Endothelial cell of umbilical vein (primary cell): Measurements from ENCODE around the gene NSD2. TPM values are rescaled to one million over a fixed set of nuclear protein-coding genes. Genes with fewer than 3 reads are reported as not detected.

Experiments used
- BruUV-seq: library from RNA; stranded (reverse); fragments of 400-500 nt; replicated peaks from 2 replicates; lab custom pipeline; 2021; lab: Mats Ljungman, UMichigan
- CTCF ChIA-PET: fragments of 300-600, 350-600 bp; sonication (Branson Sonifier 250); formaldehyde crosslinking; loops from one replicate; lab custom pipeline; 2021; ENCODE audit warnings: antibody characterized with exemption, inconsistent platforms; lab: Charles Lee
- POLR2A ChIA-PET: fragments of 300-600, 350-600 bp; sonication (Branson Sonifier 250); formaldehyde crosslinking; loops from one replicate; lab custom pipeline; 2021; ENCODE audit warnings: antibody characterized with exemption, inconsistent platforms; lab: Charles Lee
- DNase-seq: peaks from one replicate; pipeline ENCODE4 v3.0.0-alpha.2; 2011; ENCODE audit warnings: low read depth, low spot score
- FAIRE-seq: peaks from 2 replicates; lab custom pipeline; 2011; peaks lifted over from hg19 to GRCh38; lab: Jason Lieb, UNC
- H2AFZ ChIP-seq: 2 replicates; pipeline ENCODE4 v1.6.0; 2012; ENCODE audit warnings: low read depth, low read length, control low read depth, inconsistent platforms
- H3K27ac ChIP-seq: 2 replicates; pipeline ENCODE4 v1.5.1; 2011; ENCODE audit warnings: low read depth, mild to moderate bottlenecking, control low read depth, low read length, moderate library complexity; ENCODE audit not compliant: insufficient read depth
- H3K27me3 ChIP-seq, 2 experiments: 2 replicates each; pipeline versions ENCODE4 v1.6.0 to v1.6.1; 2011; ENCODE audit warnings: low read length in 2 of 2, mixed read lengths in 1 of 2; ENCODE audit not compliant: control insufficient read depth in 2 of 2, insufficient read depth in 2 of 2
- H3K36me3 ChIP-seq, 2 experiments: 2 replicates in 1 of 2; 3 replicates in 1 of 2; pipeline ENCODE4 v1.5.1; 2011; ENCODE audit warnings: low read length in 2 of 2, mild to moderate bottlenecking in 1 of 2, moderate library complexity in 1 of 2; ENCODE audit not compliant: control insufficient read depth in 2 of 2, insufficient read depth in 2 of 2; ENCODE audit errors: extremely low read depth in 1 of 2
- H3K4me1 ChIP-seq: 3 replicates; pipeline ENCODE4 v1.5.1; 2011; ENCODE audit warnings: mild to moderate bottlenecking, low read length; ENCODE audit not compliant: control insufficient read depth, insufficient read depth; ENCODE audit errors: extremely low read depth
- H3K4me2 ChIP-seq: 2 replicates; pipeline ENCODE4 v1.6.1; 2011; ENCODE audit warnings: low read length, control low read depth, mixed read lengths; ENCODE audit not compliant: insufficient read depth
- H3K4me3 ChIP-seq, 3 experiments: fragments of 200-600 bp in 1 of 3; sonication (generic), shearing (Covaris generic) in 1 of 3; replicated peaks in 1 of 3; 2 replicates each; pipeline ENCODE4 v1.5.1; 2011 to 2016; ENCODE audit warnings: control low read depth in 3 of 3, low read length in 3 of 3, mild to moderate bottlenecking in 2 of 3, inconsistent platforms in 1 of 3, low read depth in 1 of 3, moderate library complexity in 1 of 3; ENCODE audit not compliant: insufficient read depth in 1 of 3
- H3K79me2 ChIP-seq: 2 replicates; pipeline ENCODE4 v1.6.0; 2012; ENCODE audit warnings: low read length, inconsistent platforms; ENCODE audit not compliant: control insufficient read depth, insufficient read depth
- H3K9ac ChIP-seq: replicated peaks from 2 replicates; pipeline ENCODE3; 2011; ENCODE audit warnings: low read length, control low read depth; ENCODE audit not compliant: insufficient read depth; ENCODE audit errors: extremely low read depth
- H3K9me1 ChIP-seq: replicated peaks from 3 replicates; pipeline ENCODE4 v1.6.0; 2011; ENCODE audit warnings: mild to moderate bottlenecking, low read length; ENCODE audit not compliant: control insufficient read depth, insufficient read depth; ENCODE audit errors: extremely low read depth
- H3K9me3 ChIP-seq: replicated peaks from 2 replicates; pipeline ENCODE4 v1.5.1; 2012; ENCODE audit warnings: low read length, inconsistent platforms; ENCODE audit not compliant: control insufficient read depth, insufficient read depth
- H4K20me1 ChIP-seq: replicated peaks from 2 replicates; pipeline ENCODE3; 2011; ENCODE audit warnings: mild to moderate bottlenecking, low read length; ENCODE audit not compliant: control insufficient read depth, insufficient read depth; ENCODE audit errors: extremely low read depth
- EZH2 ChIP-seq: IDR thresholded peaks from 2 replicates; pipeline ENCODE4 v1.6.1; 2012; ENCODE audit warnings: borderline replicate concordance, low read depth, mild to moderate bottlenecking, moderate library complexity, low read length, inconsistent platforms; ENCODE audit not compliant: severe bottlenecking
- FOS ChIP-seq: IDR thresholded peaks from 2 replicates; pipeline ENCODE4 v1.6.1; 2011; ENCODE audit warnings: mild to moderate bottlenecking, low read length, moderate library complexity, borderline replicate concordance; ENCODE audit not compliant: insufficient read depth
- GATA2 ChIP-seq: IDR thresholded peaks from 2 replicates; pipeline ENCODE4 v1.7.0; 2011; ENCODE audit warnings: low read depth, mild to moderate bottlenecking, moderate library complexity, mixed read lengths, low read length; ENCODE audit not compliant: insufficient read length, insufficient read depth
- JUN ChIP-seq: IDR thresholded peaks from 2 replicates; pipeline ENCODE4 v1.6.1; 2011; ENCODE audit warnings: borderline replicate concordance, low read depth; ENCODE audit not compliant: insufficient read length, insufficient read depth
- MYC ChIP-seq: IDR thresholded peaks from one replicate; pipeline ENCODE4 v1.6.1; 2011; ENCODE audit warnings: mild to moderate bottlenecking, low read depth, low read length
- POLR2A ChIP-seq: IDR thresholded peaks from 2 replicates; pipeline ENCODE4 v1.6.1; 2012; ENCODE audit warnings: low read depth, mild to moderate bottlenecking, control low read depth, low read length
- POLR2AphosphoS5 ChIP-seq: IDR thresholded peaks from 2 replicates; pipeline ENCODE4 v1.6.1; 2012; ENCODE audit warnings: low read depth, mild to moderate bottlenecking, control low read depth, low read length, moderate library complexity; ENCODE audit not compliant: insufficient read depth
- dilution Hi-C: fragments of 300-500 bp; cut with MboI; formaldehyde crosslinking; loops from one replicate; pipeline ENCODE4 v1.15.0; 2019; ENCODE audit warnings: low sequenced_read_pairs; ENCODE audit not compliant: extremely low pct_ligation_motif_present
- intact Hi-C: fragments of 100-400 bp; cut with micrococcal nuclease; formaldehyde crosslinking; loops from one replicate; pipeline ENCODE4 v1.10.0; 2022
- polyA plus RNA-seq, 4 experiments: library from polyadenylated mRNA; depleted of rRNA in 3 of 4; stranded (reverse) in 3 of 4; unstranded in 1 of 4; fragments of >200 nt; gene quantifications; 2 replicates each; pipeline versions ENCODE4 v1.2.1 to v1.2.3, GENCODE V29; 2011 to 2012; ENCODE audit warnings: missing spikeins in 1 of 4
- total RNA-seq: library from RNA; stranded (reverse); gene quantifications from 2 replicates; pipeline ENCODE4 v1.2.3, GENCODE V29; 2021
- TF ChIP-seq, protein P1 (sequence below): IDR thresholded peaks from 2 replicates; pipeline ENCODE4 v1.6.1; 2011; ENCODE audit not compliant: insufficient read depth, insufficient read length
- TF ChIP-seq, protein P2 (sequence below), 2 donors: IDR thresholded peaks; 1 replicate in 1 of 2; 2 replicates in 1 of 2; pipeline ENCODE4 v1.5.1; 2011; ENCODE audit warnings: low read length in 2 of 2, mild to moderate bottlenecking in 2 of 2, moderate library complexity in 2 of 2, control low read depth in 1 of 2, inconsistent platforms in 1 of 2, low read depth in 1 of 2; ENCODE audit not compliant: insufficient read depth in 1 of 2; ENCODE audit errors: extremely low read depth in 1 of 2

Gene NSD2
- total and polyA plus RNA-seq, 2 donors (not counting 3 experiments of a cell fraction or from before 2014, with no cell fraction given): 31.3 to 171 TPM

DNA sequence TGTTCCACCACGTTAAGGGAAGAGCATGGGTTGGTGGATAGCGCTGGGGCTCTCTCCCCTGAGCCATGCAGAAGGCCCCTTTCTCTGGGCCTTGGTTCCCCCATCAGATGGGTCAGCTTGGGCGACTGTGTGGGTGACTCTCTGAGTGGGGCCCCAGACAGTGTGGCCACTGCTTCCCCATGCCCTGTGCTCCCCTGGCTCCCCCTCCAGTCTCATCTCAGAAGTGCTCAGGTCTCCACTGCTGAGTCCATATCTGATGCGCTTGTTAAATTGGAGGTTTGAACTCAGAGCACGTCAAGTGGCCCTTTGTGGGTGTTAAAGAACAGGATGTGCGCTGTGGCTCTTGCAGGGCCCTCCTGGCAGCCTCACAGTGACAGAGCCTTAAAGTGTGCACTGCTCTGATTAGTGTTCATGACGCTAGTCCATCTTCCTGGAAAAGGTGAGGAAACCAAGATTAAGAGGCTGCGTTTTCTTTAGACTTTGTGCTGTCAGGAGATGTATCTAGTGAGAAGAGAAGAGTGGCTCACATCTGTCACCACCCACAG, 77.8 kb downstream of the NSD2 start:
- no peak for TF ChIP-seq FOS
- TF ChIP-seq, protein P1, sequence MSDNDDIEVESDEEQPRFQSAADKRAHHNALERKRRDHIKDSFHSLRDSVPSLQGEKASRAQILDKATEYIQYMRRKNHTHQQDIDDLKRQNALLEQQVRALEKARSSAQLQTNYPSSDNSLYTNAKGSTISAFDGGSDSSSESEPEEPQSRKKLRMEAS: no peak
- no peak for TF ChIP-seq MYC
- TF ChIP-seq JUN: no peak
- TF ChIP-seq GATA2: no peak
- TF ChIP-seq POLR2A: no peak
- TF ChIP-seq, protein P2, sequence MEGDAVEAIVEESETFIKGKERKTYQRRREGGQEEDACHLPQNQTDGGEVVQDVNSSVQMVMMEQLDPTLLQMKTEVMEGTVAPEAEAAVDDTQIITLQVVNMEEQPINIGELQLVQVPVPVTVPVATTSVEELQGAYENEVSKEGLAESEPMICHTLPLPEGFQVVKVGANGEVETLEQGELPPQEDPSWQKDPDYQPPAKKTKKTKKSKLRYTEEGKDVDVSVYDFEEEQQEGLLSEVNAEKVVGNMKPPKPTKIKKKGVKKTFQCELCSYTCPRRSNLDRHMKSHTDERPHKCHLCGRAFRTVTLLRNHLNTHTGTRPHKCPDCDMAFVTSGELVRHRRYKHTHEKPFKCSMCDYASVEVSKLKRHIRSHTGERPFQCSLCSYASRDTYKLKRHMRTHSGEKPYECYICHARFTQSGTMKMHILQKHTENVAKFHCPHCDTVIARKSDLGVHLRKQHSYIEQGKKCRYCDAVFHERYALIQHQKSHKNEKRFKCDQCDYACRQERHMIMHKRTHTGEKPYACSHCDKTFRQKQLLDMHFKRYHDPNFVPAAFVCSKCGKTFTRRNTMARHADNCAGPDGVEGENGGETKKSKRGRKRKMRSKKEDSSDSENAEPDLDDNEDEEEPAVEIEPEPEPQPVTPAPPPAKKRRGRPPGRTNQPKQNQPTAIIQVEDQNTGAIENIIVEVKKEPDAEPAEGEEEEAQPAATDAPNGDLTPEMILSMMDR (IDR thresholded peaks at IDR 0.05; ENCODE audit: extremely low read depth in 1 of 2, insufficient read depth in 1 of 2, low read depth in 1 of 2, low read length in 2 of 2): no peak
- TF ChIP-seq EZH2: no peak
- no peak for TF ChIP-seq POLR2AphosphoS5
- FAIRE-seq (no peak), DNase-seq (no peak)
- H3K9ac ChIP-seq: no peak overlapping the region
- H3K27me3 ChIP-seq: no peaks in the 10 kb centered on the region
- no peaks in the 10 kb centered on the region for H3K9me1 ChIP-seq
- no peaks in the 10 kb centered on the region for H3K9me3 ChIP-seq
- ChIA-PET POLR2A (no interaction called here), CTCF (no interaction called here)
- no peak overlapping the region for H3K27ac ChIP-seq
- H3K4me3 ChIP-seq: no peak overlapping the region
- dilution Hi-C loops: no loop called here
- BruUV-seq: no TSS peak
- H4K20me1 ChIP-seq: no peaks in the 10 kb centered on the region
- H3K4me2 ChIP-seq: no peak overlapping the region
- no peaks in the 10 kb centered on the region for H3K4me1 ChIP-seq
- no peak overlapping the region for H2AFZ ChIP-seq
- H3K36me3 ChIP-seq: peaks cover 4 to 23% of the 10 kb centered on the region in 2 experiments
- H3K79me2 ChIP-seq: peaks cover 17% of the 10 kb centered on the region
- intact Hi-C loops: no loop called here
